Loucy (cell line): ENCODE data around the gene SLC25A18.

Experiments
- H2AFZ ChIP-seq: fragments of 200-600 bp; sonication (generic); 2 replicates; pipeline ENCODE4 v1.6.0; 2016; ENCODE audit warnings: antibody characterized with exemption, mild to moderate bottlenecking, low read length, moderate library complexity
- H3F3A ChIP-seq: fragments of 200-600 bp; 2 replicates; pipeline ENCODE4 v1.6.0; 2016; ENCODE audit warnings: antibody characterized with exemption, low read depth, mild to moderate bottlenecking
- H3K27me3 ChIP-seq: fragments of 200-600 bp; sonication (generic); 2 replicates; pipeline ENCODE4 v1.6.1; 2014; ENCODE audit warnings: low read length, mild to moderate bottlenecking; ENCODE audit not compliant: insufficient read depth, poor library complexity, severe bottlenecking
- H3K36me3 ChIP-seq: fragments of 200-600 bp; sonication (generic); 2 replicates; pipeline ENCODE4 v1.6.1; 2016; ENCODE audit warnings: low read length; ENCODE audit not compliant: insufficient read depth
- H3K4me1 ChIP-seq: fragments of 200-600 bp; sonication (generic); 2 replicates; pipeline ENCODE4 v1.5.1; 2014; ENCODE audit warnings: low read length, mild to moderate bottlenecking; ENCODE audit not compliant: insufficient read depth, poor library complexity, severe bottlenecking
- H3K4me2 ChIP-seq: fragments of 200-600 bp; sonication (generic); 2 replicates; pipeline ENCODE4 v1.6.0; 2014; ENCODE audit warnings: antibody characterized with exemption, low read length, low read depth, mild to moderate bottlenecking; ENCODE audit not compliant: poor library complexity, severe bottlenecking
- H3K4me3 ChIP-seq: fragments of 200-600 bp; sonication (generic); 2 replicates; pipeline ENCODE4 v1.5.1; 2014; ENCODE audit warnings: low read length, mild to moderate bottlenecking, mixed read lengths; ENCODE audit not compliant: poor library complexity, severe bottlenecking
- H3K79me2 ChIP-seq: fragments of 200-600 bp; sonication (generic); 2 replicates; pipeline ENCODE4 v1.6.1; 2014; ENCODE audit warnings: low read length; ENCODE audit not compliant: insufficient read depth
- H3K9ac ChIP-seq: fragments of 200-600 bp; sonication (generic); 2 replicates; pipeline ENCODE4 v1.6.0; 2014; ENCODE audit warnings: mild to moderate bottlenecking, low read depth, low read length, moderate library complexity; ENCODE audit not compliant: poor library complexity, severe bottlenecking
- H3K9me2 ChIP-seq: fragments of 200-600 bp; sonication (generic); replicated peaks from 2 replicates; pipeline ENCODE4 v1.6.1; 2016; ENCODE audit warnings: low read depth, low read length, mixed read lengths
- H3K9me3 ChIP-seq: fragments of 200-600 bp; sonication (generic); 2 replicates; pipeline ENCODE4 v1.6.1; 2014; ENCODE audit warnings: mild to moderate bottlenecking, antibody characterized with exemption, low read length, low read depth; ENCODE audit not compliant: insufficient read depth
- H4K20me1 ChIP-seq: fragments of 200-600 bp; sonication (generic); 2 replicates; pipeline ENCODE4 v1.6.0; 2014; ENCODE audit warnings: antibody characterized with exemption, low read length, mild to moderate bottlenecking; ENCODE audit not compliant: insufficient read depth, poor library complexity, severe bottlenecking
- EZH2phosphoT487 ChIP-seq: fragments of 200-600 bp; IDR thresholded peaks from 2 replicates; pipeline ENCODE4 v1.6.1; 2018; ENCODE audit warnings: antibody characterized with exemption, mild to moderate bottlenecking, moderate library complexity, borderline replicate concordance
- TF ChIP-seq, protein P1 (sequence below): fragments of 200-600 bp; sonication (generic); conservative IDR thresholded peaks from 2 replicates; pipeline ENCODE4 v1.5.1; 2014; ENCODE audit warnings: mild to moderate bottlenecking, antibody characterized with exemption, low read length

The SLC25A18 gene

DNA sequence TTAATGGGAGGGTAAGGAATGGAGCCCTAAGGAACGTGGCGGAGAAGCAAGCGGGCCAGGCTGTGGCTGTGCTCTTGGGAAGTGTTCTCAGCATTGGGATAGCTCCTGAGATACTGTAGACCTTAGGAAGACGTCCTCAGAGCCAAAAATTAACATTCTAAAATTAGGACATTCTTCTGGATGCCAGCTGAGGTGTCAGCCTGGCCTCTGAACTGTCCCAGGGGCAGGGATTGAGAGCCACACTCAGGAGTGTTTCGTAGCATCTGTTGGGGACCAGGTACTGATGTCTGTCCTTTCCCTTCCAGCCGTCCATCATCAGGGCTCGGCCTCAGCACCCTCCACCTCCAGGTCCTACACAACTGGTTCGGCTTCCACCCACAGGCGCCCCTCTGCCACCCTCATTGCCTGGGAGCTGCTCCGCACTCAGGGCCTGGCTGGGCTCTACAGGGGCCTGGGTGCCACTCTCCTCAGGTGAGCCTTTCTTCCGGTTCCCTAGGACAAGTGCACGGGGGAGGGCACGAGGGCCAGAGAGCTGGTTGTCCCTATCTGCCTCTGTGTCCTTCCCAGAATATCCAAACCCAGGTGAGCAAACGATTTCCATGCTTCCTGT lies 23.6 kb downstream of the SLC25A18 start:
- H3K4me2 ChIP-seq, result no peak overlapping the region
- no peaks in the 10 kb centered on the region for H3K79me2 ChIP-seq
- no peak overlapping the region for H2AFZ ChIP-seq
- H3K27me3 ChIP-seq, result no peaks in the 10 kb centered on the region
- H3F3A ChIP-seq, result no peaks in the 10 kb centered on the region
- H3K9ac ChIP-seq, result no peak overlapping the region
- H4K20me1 ChIP-seq, result no peaks in the 10 kb centered on the region
- no peaks in the 10 kb centered on the region for H3K9me3 ChIP-seq
- TF ChIP-seq, protein P1, sequence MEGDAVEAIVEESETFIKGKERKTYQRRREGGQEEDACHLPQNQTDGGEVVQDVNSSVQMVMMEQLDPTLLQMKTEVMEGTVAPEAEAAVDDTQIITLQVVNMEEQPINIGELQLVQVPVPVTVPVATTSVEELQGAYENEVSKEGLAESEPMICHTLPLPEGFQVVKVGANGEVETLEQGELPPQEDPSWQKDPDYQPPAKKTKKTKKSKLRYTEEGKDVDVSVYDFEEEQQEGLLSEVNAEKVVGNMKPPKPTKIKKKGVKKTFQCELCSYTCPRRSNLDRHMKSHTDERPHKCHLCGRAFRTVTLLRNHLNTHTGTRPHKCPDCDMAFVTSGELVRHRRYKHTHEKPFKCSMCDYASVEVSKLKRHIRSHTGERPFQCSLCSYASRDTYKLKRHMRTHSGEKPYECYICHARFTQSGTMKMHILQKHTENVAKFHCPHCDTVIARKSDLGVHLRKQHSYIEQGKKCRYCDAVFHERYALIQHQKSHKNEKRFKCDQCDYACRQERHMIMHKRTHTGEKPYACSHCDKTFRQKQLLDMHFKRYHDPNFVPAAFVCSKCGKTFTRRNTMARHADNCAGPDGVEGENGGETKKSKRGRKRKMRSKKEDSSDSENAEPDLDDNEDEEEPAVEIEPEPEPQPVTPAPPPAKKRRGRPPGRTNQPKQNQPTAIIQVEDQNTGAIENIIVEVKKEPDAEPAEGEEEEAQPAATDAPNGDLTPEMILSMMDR, result no peak
- TF ChIP-seq EZH2phosphoT487, result no peak
- no peaks in the 10 kb centered on the region for H3K9me2 ChIP-seq
- H3K36me3 ChIP-seq, result peaks cover 18% of the 10 kb centered on the region; the same call in 1 of the 2 replicates
- no peaks in the 10 kb centered on the region for H3K4me1 ChIP-seq
- no peak overlapping the region for H3K4me3 ChIP-seq

DNA sequence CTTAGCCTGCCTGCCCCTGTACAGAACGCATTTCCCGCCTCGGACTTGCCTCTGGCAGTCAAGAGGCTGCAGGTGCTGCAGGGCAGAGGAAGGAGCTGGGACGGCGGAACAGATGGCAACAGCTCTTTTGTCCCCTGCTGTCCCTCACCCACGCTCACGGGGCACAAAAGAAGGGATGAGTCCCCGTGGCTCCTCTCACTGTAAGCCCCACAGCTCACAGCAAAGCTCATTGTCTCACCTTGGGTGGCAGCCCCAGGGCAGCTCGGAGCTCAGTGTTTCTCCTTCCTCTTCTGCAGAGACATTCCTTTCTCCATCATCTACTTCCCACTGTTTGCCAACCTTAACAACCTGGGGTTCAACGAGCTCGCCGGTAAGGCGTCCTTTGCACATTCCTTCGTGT lies 24.3 kb downstream of the SLC25A18 start:
- no peaks in the 10 kb centered on the region for H3K79me2 ChIP-seq
- peaks cover 25% of the 10 kb centered on the region; the same call in 1 of the 2 replicates for H3K36me3 ChIP-seq
- H3K9me3 ChIP-seq, result no peaks in the 10 kb centered on the region
- no peaks in the 10 kb centered on the region for H3K9me2 ChIP-seq
- H3K27me3 ChIP-seq, result no peaks in the 10 kb centered on the region
- no peak overlapping the region for H3K9ac ChIP-seq
- no peaks in the 10 kb centered on the region for H3F3A ChIP-seq
- no peak overlapping the region for H3K4me2 ChIP-seq
- no peak overlapping the region for H3K4me3 ChIP-seq
- no peaks in the 10 kb centered on the region for H3K4me1 ChIP-seq
- no peaks in the 10 kb centered on the region for H4K20me1 ChIP-seq
- H2AFZ ChIP-seq, result no peak overlapping the region
- TF ChIP-seq, protein P1, result no peak
- TF ChIP-seq EZH2phosphoT487, result no peak

DNA sequence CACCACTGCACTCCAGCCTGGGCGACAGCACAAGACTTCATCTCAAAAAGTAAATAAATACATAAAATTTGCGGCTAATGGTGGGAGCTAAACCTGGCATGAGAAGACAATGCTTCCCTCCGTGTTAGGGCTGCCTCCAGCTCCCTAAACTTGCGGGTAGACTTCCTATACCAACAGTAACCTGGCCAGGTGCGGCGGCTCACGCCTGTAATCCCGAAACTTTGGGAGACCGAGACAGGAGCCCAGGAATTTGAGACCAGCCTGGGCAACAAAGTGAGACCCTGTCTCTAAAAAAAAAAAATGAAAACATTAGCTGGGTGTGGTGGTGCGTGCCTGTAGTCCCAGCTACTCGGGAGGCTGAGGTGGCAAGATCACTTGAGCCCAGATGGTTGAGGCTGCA lies 25.3 kb downstream of the SLC25A18 start:
- H3K79me2 ChIP-seq, result no peaks in the 10 kb centered on the region
- H3K9ac ChIP-seq, result no peak overlapping the region
- TF ChIP-seq, protein P1, result no peak
- TF ChIP-seq EZH2phosphoT487, result no peak
- H2AFZ ChIP-seq, result no peak overlapping the region
- no peaks in the 10 kb centered on the region for H4K20me1 ChIP-seq
- H3F3A ChIP-seq, result no peaks in the 10 kb centered on the region
- no peaks in the 10 kb centered on the region for H3K4me1 ChIP-seq
- no peak overlapping the region for H3K4me2 ChIP-seq
- H3K9me3 ChIP-seq, result no peaks in the 10 kb centered on the region
- H3K36me3 ChIP-seq, result peaks cover 33% of the 10 kb centered on the region; the same call in 1 of the 2 replicates
- H3K9me2 ChIP-seq, result no peaks in the 10 kb centered on the region
- H3K4me3 ChIP-seq, result no peak overlapping the region
- H3K27me3 ChIP-seq, result no peaks in the 10 kb centered on the region
